IPS-18a (cell line): ENCODE data around the gene CCDC40.

Experiments used
- H3K27ac ChIP-seq: one replicate; pipeline ENCODE4 v1.5.1; 2013; ENCODE audit warnings: low read length
- H3K27me3 ChIP-seq: one replicate; pipeline ENCODE4 v1.6.1; 2013; ENCODE audit warnings: mild to moderate bottlenecking, low read length; ENCODE audit not compliant: control insufficient read depth, insufficient read depth
- H3K36me3 ChIP-seq: one replicate; pipeline ENCODE4 v1.6.1; 2013; ENCODE audit warnings: low read depth, low read length; ENCODE audit not compliant: control insufficient read depth
- H3K4me1 ChIP-seq: one replicate; pipeline ENCODE4 v1.6.1; 2013; ENCODE audit warnings: low read depth, low read length; ENCODE audit not compliant: control insufficient read depth
- H3K4me3 ChIP-seq: one replicate; pipeline ENCODE4 v1.5.1; 2013; ENCODE audit warnings: low read length
- H3K9ac ChIP-seq: one replicate; pipeline ENCODE4 v1.6.1; 2013; ENCODE audit warnings: mild to moderate bottlenecking, low read length, moderate library complexity
- H3K9me3 ChIP-seq: one replicate; pipeline ENCODE4 v1.6.1; 2013; ENCODE audit warnings: low read depth, low read length; ENCODE audit not compliant: control insufficient read depth

CCDC40 gene

GRCh38 chr17:80063830-80064585 lies 27.6 kb downstream of the CCDC40 start:
- Histone ChIP-seq H3K27ac (no peak overlapping the region), H3K36me3 (no peaks in the 10 kb centered on the region), H3K9ac (no peak overlapping the region), H3K27me3 (no peaks in the 10 kb centered on the region), H3K9me3 (no peaks in the 10 kb centered on the region), H3K4me1 (peaks cover 9% of the 10 kb centered on the region), H3K4me3 (no peak overlapping the region)

- Histone ChIP-seq H3K27ac (no peak overlapping the region), H3K4me1 (peaks cover 9% of the 10 kb centered on the region), H3K9ac (no peak overlapping the region)
These were observed 28.3 kb downstream of the CCDC40 start for GRCh38 chr17:80064696-80065095.

GRCh38 chr17:80065478-80066170 lies 29.2 kb downstream of the CCDC40 start:
- Histone ChIP-seq H3K4me3 (no peak overlapping the region), H3K9ac (peak overlapping the region; percentile 22), H3K36me3 (no peaks in the 10 kb centered on the region), H3K4me1 (peaks cover 9% of the 10 kb centered on the region), H3K27ac (no peak overlapping the region), H3K9me3 (no peaks in the 10 kb centered on the region), H3K27me3 (no peaks in the 10 kb centered on the region)

More at GRCh38 chr17:80064696-80065095, 28.3 kb downstream of the CCDC40 start:
- no peaks in the 10 kb centered on the region for H3K27me3 ChIP-seq
- H3K9me3 ChIP-seq = no peaks in the 10 kb centered on the region
- no peak overlapping the region for H3K4me3 ChIP-seq
- H3K36me3 ChIP-seq = no peaks in the 10 kb centered on the region

- no peak overlapping the region for H3K9ac ChIP-seq
- H3K27ac ChIP-seq = no peak overlapping the region
- H3K36me3 ChIP-seq = no peaks in the 10 kb centered on the region
- H3K4me1 ChIP-seq = peaks cover 9% of the 10 kb centered on the region
- H3K9me3 ChIP-seq = no peaks in the 10 kb centered on the region
- H3K27me3 ChIP-seq = no peaks in the 10 kb centered on the region
- H3K4me3 ChIP-seq = no peak overlapping the region
These were observed 31.0 kb downstream of the CCDC40 start for GRCh38 chr17:80067393-80067986.

GRCh38 chr17:80068301-80069222 lies 32.1 kb downstream of the CCDC40 start:
- Histone ChIP-seq H3K9ac (no peak overlapping the region), H3K27ac (no peak overlapping the region)

GRCh38 chr17:80070375-80071115 lies 34.1 kb downstream of the CCDC40 start:
- H3K4me3 ChIP-seq = no peak overlapping the region
- no peaks in the 10 kb centered on the region for H3K9me3 ChIP-seq
- H3K27ac ChIP-seq = no peak overlapping the region

More at GRCh38 chr17:80068301-80069222, 32.1 kb downstream of the CCDC40 start:
- H3K4me1 ChIP-seq = peaks cover 9% of the 10 kb centered on the region
- no peaks in the 10 kb centered on the region for H3K27me3 ChIP-seq
- no peak overlapping the region for H3K4me3 ChIP-seq
- no peaks in the 10 kb centered on the region for H3K9me3 ChIP-seq
- H3K36me3 ChIP-seq = no peaks in the 10 kb centered on the region

GRCh38 chr17:80071116-80071841 lies 34.8 kb downstream of the CCDC40 start:
- Histone ChIP-seq H3K27me3 (no peaks in the 10 kb centered on the region), H3K4me1 (no peaks in the 10 kb centered on the region), H3K9me3 (no peaks in the 10 kb centered on the region), H3K27ac (no peak overlapping the region), H3K4me3 (no peak overlapping the region), H3K36me3 (no peaks in the 10 kb centered on the region), H3K9ac (no peak overlapping the region)

More at GRCh38 chr17:80070375-80071115, 34.1 kb downstream of the CCDC40 start:
- Histone ChIP-seq H3K36me3 (no peaks in the 10 kb centered on the region), H3K27me3 (no peaks in the 10 kb centered on the region), H3K4me1 (peaks cover 5% of the 10 kb centered on the region), H3K9ac (no peak overlapping the region)

GRCh38 chr17:80072410-80072809 lies 36.0 kb downstream of the CCDC40 start:
- no peak overlapping the region for H3K9ac ChIP-seq
- no peak overlapping the region for H3K27ac ChIP-seq
- no peaks in the 10 kb centered on the region for H3K9me3 ChIP-seq
- no peaks in the 10 kb centered on the region for H3K4me1 ChIP-seq
- no peak overlapping the region for H3K4me3 ChIP-seq
- H3K36me3 ChIP-seq = no peaks in the 10 kb centered on the region
- H3K27me3 ChIP-seq = no peaks in the 10 kb centered on the region

GRCh38 chr17:80080081-80080480 lies 43.6 kb downstream of the CCDC40 start:
- H3K27me3 ChIP-seq = no peaks in the 10 kb centered on the region
- H3K9ac ChIP-seq = no peak overlapping the region
- H3K4me3 ChIP-seq = no peak overlapping the region
- no peaks in the 10 kb centered on the region for H3K4me1 ChIP-seq
- no peak overlapping the region for H3K27ac ChIP-seq
- H3K36me3 ChIP-seq = no peaks in the 10 kb centered on the region
- H3K9me3 ChIP-seq = no peaks in the 10 kb centered on the region

- H3K4me3 ChIP-seq = no peak overlapping the region
- no peak overlapping the region for H3K27ac ChIP-seq
- no peaks in the 10 kb centered on the region for H3K9me3 ChIP-seq
- H3K36me3 ChIP-seq = no peaks in the 10 kb centered on the region
- no peaks in the 10 kb centered on the region for H3K27me3 ChIP-seq
- H3K4me1 ChIP-seq = no peaks in the 10 kb centered on the region
- no peak overlapping the region for H3K9ac ChIP-seq
These were observed 45.2 kb downstream of the CCDC40 start for GRCh38 chr17:80081596-80081995.
